Neural crest cell (in vitro differentiated cells): ENCODE measurements around the gene RALA. TPM values are rescaled to one million over a fixed set of nuclear protein-coding genes. Genes with fewer than 3 reads are reported as not detected.

Experiments used
- DNase-seq: peaks from one replicate; pipeline ENCODE4 v3.0.0; 2021; ENCODE audit warnings: low read depth, mixed read lengths, low spot score
- H3K27ac Mint-ChIP-seq: one replicate; pipeline ENCODE4 v1.8.0; 2021; ENCODE audit warnings: mild to moderate bottlenecking, mixed read lengths; ENCODE audit not compliant: unreplicated experiment
- H3K27me3 Mint-ChIP-seq: 2 replicates; pipeline ENCODE4 v1.8.0; 2021; ENCODE audit warnings: low read depth, mild to moderate bottlenecking, mixed read lengths
- H3K36me3 Mint-ChIP-seq: 2 replicates; pipeline ENCODE4 v1.8.0; 2021; ENCODE audit warnings: low read depth, mild to moderate bottlenecking, mixed read lengths
- H3K4me1 Mint-ChIP-seq: 2 replicates; pipeline ENCODE4 v1.8.0; 2021; ENCODE audit warnings: mixed read lengths
- H3K4me3 Mint-ChIP-seq: one replicate; pipeline ENCODE4 v1.8.0; 2021; ENCODE audit warnings: mild to moderate bottlenecking, mixed read lengths
- H3K9me3 Mint-ChIP-seq: 2 replicates; pipeline ENCODE4 v1.8.0; 2021; ENCODE audit warnings: mixed read lengths
- CTCF ChIP-seq: fragments of 200-600 bp; sonication (generic); conservative IDR thresholded peaks from 2 replicates; pipeline ENCODE4 v1.5.0; 2021; ENCODE audit warnings: antibody characterized with exemption, mild to moderate bottlenecking
- total RNA-seq: library from RNA; stranded (reverse); gene quantifications from 2 replicates; pipeline ENCODE4 v1.2.1, GENCODE V29; 2021

Gene RALA
- total RNA-seq, 1 donor from 2014 or later: 39.2 TPM

GRCh38 chr7:39695852-39696586, 72.6 kb downstream of the RALA start:
- Mint-ChIP-seq H3K4me1 (no peaks in the 10 kb centered on the region), H3K27me3 (no peaks in the 10 kb centered on the region), H3K27ac (no peak overlapping the region), H3K4me3 (no peak overlapping the region), H3K9me3 (peaks cover 2% of the 10 kb centered on the region), H3K36me3 (peaks cover 21% of the 10 kb centered on the region)
- TF ChIP-seq CTCF: no peak
- no peak for DNase-seq

- no peak for DNase-seq
- Mint-ChIP-seq H3K4me1 (no peaks in the 10 kb centered on the region), H3K36me3 (peaks cover 17% of the 10 kb centered on the region), H3K9me3 (peaks cover 2% of the 10 kb centered on the region), H3K27ac (no peak overlapping the region), H3K27me3 (no peaks in the 10 kb centered on the region), H3K4me3 (no peak overlapping the region)
- TF ChIP-seq CTCF: no peak
Observed at GRCh38 chr7:39696631-39697030, 73.3 kb downstream of the RALA start.

GRCh38 chr7:39697483-39697882, 74.1 kb downstream of the RALA start:
- no peak for TF ChIP-seq CTCF
- H3K27ac Mint-ChIP-seq: no peak overlapping the region
- no peak overlapping the region for H3K4me3 Mint-ChIP-seq
- no peaks in the 10 kb centered on the region for H3K27me3 Mint-ChIP-seq
- H3K4me1 Mint-ChIP-seq: no peaks in the 10 kb centered on the region
- no peak for DNase-seq
- H3K36me3 Mint-ChIP-seq: peaks cover 14% of the 10 kb centered on the region
- H3K9me3 Mint-ChIP-seq: peaks cover 2% of the 10 kb centered on the region

- no peaks in the 10 kb centered on the region for H3K4me1 Mint-ChIP-seq
- no peaks in the 10 kb centered on the region for H3K27me3 Mint-ChIP-seq
- no peaks in the 10 kb centered on the region for H3K9me3 Mint-ChIP-seq
- no peak for TF ChIP-seq CTCF
- DNase-seq: no peak
- no peak overlapping the region for H3K27ac Mint-ChIP-seq
- peaks cover 7% of the 10 kb centered on the region for H3K36me3 Mint-ChIP-seq
- H3K4me3 Mint-ChIP-seq: no peak overlapping the region
Observed at GRCh38 chr7:39700165-39700564, 76.8 kb downstream of the RALA start.

- Mint-ChIP-seq H3K9me3 (no peaks in the 10 kb centered on the region), H3K4me3 (no peak overlapping the region), H3K4me1 (no peaks in the 10 kb centered on the region), H3K27me3 (no peaks in the 10 kb centered on the region), H3K27ac (no peak overlapping the region), H3K36me3 (peaks cover 7% of the 10 kb centered on the region)
- no peak for DNase-seq
- TF ChIP-seq CTCF: no peak
Observed at GRCh38 chr7:39700932-39701331, 77.6 kb downstream of the RALA start.
